22Rv1 (cell line): ENCODE data around the gene KLHL18.

Experiments
- ZFX ChIP-seq: fragments of 450-650 bp; IDR thresholded peaks from 2 replicates; pipeline ENCODE4 v1.6.1; 2017; ENCODE audit warnings: antibody characterized with exemption, borderline replicate concordance
- TF ChIP-seq, protein P1 (sequence below): fragments of 450-650 bp; IDR thresholded peaks from 2 replicates; pipeline ENCODE4 v1.5.1; 2017; ENCODE audit warnings: mild to moderate bottlenecking

DNA sequence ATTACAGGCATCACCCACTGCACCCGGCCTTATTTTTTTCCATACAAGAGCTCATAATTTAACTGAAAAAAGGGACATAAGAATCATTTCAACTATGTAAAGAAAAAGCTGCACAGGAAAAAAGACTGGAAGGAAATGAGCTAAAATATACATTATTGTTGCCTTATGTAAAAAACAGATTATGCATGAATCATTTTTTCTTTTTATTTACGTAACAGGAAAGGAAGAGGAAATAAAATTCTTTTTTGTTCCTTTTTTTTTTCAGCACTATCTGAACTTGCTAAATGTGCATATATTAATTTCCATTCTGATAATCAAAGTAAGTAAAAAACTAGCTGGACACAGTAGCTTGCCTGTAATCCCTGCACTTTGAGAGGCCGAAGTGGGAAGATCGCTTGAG is 12.2 kb upstream of the KLHL18 start:
- TF ChIP-seq, protein P1, sequence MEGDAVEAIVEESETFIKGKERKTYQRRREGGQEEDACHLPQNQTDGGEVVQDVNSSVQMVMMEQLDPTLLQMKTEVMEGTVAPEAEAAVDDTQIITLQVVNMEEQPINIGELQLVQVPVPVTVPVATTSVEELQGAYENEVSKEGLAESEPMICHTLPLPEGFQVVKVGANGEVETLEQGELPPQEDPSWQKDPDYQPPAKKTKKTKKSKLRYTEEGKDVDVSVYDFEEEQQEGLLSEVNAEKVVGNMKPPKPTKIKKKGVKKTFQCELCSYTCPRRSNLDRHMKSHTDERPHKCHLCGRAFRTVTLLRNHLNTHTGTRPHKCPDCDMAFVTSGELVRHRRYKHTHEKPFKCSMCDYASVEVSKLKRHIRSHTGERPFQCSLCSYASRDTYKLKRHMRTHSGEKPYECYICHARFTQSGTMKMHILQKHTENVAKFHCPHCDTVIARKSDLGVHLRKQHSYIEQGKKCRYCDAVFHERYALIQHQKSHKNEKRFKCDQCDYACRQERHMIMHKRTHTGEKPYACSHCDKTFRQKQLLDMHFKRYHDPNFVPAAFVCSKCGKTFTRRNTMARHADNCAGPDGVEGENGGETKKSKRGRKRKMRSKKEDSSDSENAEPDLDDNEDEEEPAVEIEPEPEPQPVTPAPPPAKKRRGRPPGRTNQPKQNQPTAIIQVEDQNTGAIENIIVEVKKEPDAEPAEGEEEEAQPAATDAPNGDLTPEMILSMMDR: no peak
- TF ChIP-seq ZFX: no peak
